MM.1S (cell line): ENCODE data around the gene CNTN6.

Experiments
- DNase-seq: peaks from one replicate; pipeline ENCODE4 v3.0.0-alpha.2; 2015
- H2AFZ ChIP-seq: fragments of 300-600 bp; sonication (generic); 2 replicates; pipeline ENCODE4 v1.6.0; 2016; ENCODE audit warnings: antibody characterized with exemption, low read length
- H3F3A ChIP-seq: fragments of 300-600 bp; sonication (generic); 2 replicates; pipeline ENCODE4 v1.6.1; 2016; ENCODE audit warnings: mild to moderate bottlenecking, antibody characterized with exemption, low read length, moderate library complexity, mixed read lengths; ENCODE audit not compliant: insufficient read depth
- H3K27ac ChIP-seq: fragments of 300-600 bp; sonication (generic); 2 replicates; pipeline ENCODE4 v1.5.1; 2016; ENCODE audit warnings: mild to moderate bottlenecking, low read length
- H3K27me3 ChIP-seq: fragments of 300-600 bp; sonication (generic); replicated peaks from 2 replicates; pipeline ENCODE4 v1.6.0; 2016; ENCODE audit warnings: low read length; ENCODE audit not compliant: insufficient read depth
- H3K36me3 ChIP-seq: fragments of 300-600 bp; sonication (generic); replicated peaks from 2 replicates; pipeline ENCODE4 v1.6.1; 2016; ENCODE audit warnings: mild to moderate bottlenecking, low read length, mixed read lengths; ENCODE audit not compliant: insufficient read depth
- H3K4me1 ChIP-seq: fragments of 300-600 bp; sonication (generic); 2 replicates; pipeline ENCODE4 v1.6.1; 2016; ENCODE audit warnings: low read length, mixed read lengths
- H3K4me2 ChIP-seq: fragments of 300-600 bp; sonication (generic); 2 replicates; pipeline ENCODE4 v1.6.0; 2016; ENCODE audit warnings: low read depth, low read length
- H3K4me3 ChIP-seq: fragments of 300-600 bp; sonication (generic); 2 replicates; pipeline ENCODE4 v1.5.1; 2016; ENCODE audit warnings: low read length, mixed read lengths
- H3K79me2 ChIP-seq: fragments of 300-600 bp; sonication (generic); 2 replicates; pipeline ENCODE4 v1.6.1; 2016; ENCODE audit warnings: mixed run types, low read length, mixed read lengths
- H3K9ac ChIP-seq: fragments of 300-600 bp; sonication (generic); 2 replicates; pipeline ENCODE4 v1.6.1; 2016; ENCODE audit warnings: low read length, mixed read lengths
- H3K9me2 ChIP-seq: fragments of 300-600 bp; sonication (generic); replicated peaks from 2 replicates; pipeline ENCODE4 v1.6.1; 2016; ENCODE audit warnings: mild to moderate bottlenecking, low read length, mixed read lengths; ENCODE audit not compliant: insufficient read depth
- H3K9me3 ChIP-seq: fragments of 300-600 bp; sonication (generic); replicated peaks from 2 replicates; pipeline ENCODE4 v1.6.1; 2016; ENCODE audit warnings: mild to moderate bottlenecking, low read length, mixed read lengths; ENCODE audit not compliant: insufficient read depth
- H4K20me1 ChIP-seq: fragments of 300-600 bp; sonication (generic); 2 replicates; pipeline ENCODE4 v1.6.1; 2016; ENCODE audit warnings: mild to moderate bottlenecking, low read length, moderate library complexity, mixed read lengths; ENCODE audit not compliant: insufficient read depth
- EZH2 ChIP-seq: fragments of 300-600 bp; sonication (generic); optimal IDR thresholded peaks from 2 replicates; pipeline ENCODE3; 2017; ENCODE audit warnings: low read depth, mild to moderate bottlenecking, antibody characterized with exemption, low read length, mixed read lengths
- EZH2phosphoT487 ChIP-seq: fragments of 300-600 bp; sonication (generic); IDR thresholded peaks from 2 replicates; pipeline ENCODE4 v1.6.1; 2018; ENCODE audit warnings: antibody characterized with exemption, low read length
- TF ChIP-seq, protein P1 (sequence below): fragments of 300-600 bp; sonication (generic); IDR thresholded peaks from 2 replicates; pipeline ENCODE4 v1.5.1; 2016; ENCODE audit warnings: antibody characterized with exemption, low read length, mixed read lengths

Gene CNTN6

GRCh38 chr3:1423566-1424089 lies 330.8 kb downstream of the CNTN6 start:
- DNase-seq: no peak
- H3K9me2 ChIP-seq: no peaks in the 10 kb centered on the region
- H3F3A ChIP-seq: no peaks in the 10 kb centered on the region
- H3K4me3 ChIP-seq: no peak overlapping the region
- no peak overlapping the region for H3K27ac ChIP-seq
- TF ChIP-seq, protein P1, sequence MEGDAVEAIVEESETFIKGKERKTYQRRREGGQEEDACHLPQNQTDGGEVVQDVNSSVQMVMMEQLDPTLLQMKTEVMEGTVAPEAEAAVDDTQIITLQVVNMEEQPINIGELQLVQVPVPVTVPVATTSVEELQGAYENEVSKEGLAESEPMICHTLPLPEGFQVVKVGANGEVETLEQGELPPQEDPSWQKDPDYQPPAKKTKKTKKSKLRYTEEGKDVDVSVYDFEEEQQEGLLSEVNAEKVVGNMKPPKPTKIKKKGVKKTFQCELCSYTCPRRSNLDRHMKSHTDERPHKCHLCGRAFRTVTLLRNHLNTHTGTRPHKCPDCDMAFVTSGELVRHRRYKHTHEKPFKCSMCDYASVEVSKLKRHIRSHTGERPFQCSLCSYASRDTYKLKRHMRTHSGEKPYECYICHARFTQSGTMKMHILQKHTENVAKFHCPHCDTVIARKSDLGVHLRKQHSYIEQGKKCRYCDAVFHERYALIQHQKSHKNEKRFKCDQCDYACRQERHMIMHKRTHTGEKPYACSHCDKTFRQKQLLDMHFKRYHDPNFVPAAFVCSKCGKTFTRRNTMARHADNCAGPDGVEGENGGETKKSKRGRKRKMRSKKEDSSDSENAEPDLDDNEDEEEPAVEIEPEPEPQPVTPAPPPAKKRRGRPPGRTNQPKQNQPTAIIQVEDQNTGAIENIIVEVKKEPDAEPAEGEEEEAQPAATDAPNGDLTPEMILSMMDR: no peak
- no peak for TF ChIP-seq EZH2phosphoT487
- TF ChIP-seq EZH2: no peak
- H3K79me2 ChIP-seq: no peaks in the 10 kb centered on the region
- no peak overlapping the region for H3K4me2 ChIP-seq
- no peak overlapping the region for H2AFZ ChIP-seq
- H3K9me3 ChIP-seq: no peaks in the 10 kb centered on the region
- H3K27me3 ChIP-seq: no peaks in the 10 kb centered on the region
- H4K20me1 ChIP-seq: no peaks in the 10 kb centered on the region
- no peaks in the 10 kb centered on the region for H3K4me1 ChIP-seq
- H3K9ac ChIP-seq: no peak overlapping the region
- no peaks in the 10 kb centered on the region for H3K36me3 ChIP-seq

- Histone ChIP-seq H3K79me2 (no peaks in the 10 kb centered on the region), H3K36me3 (no peaks in the 10 kb centered on the region), H3K9me2 (no peaks in the 10 kb centered on the region), H3K4me2 (no peak overlapping the region), H2AFZ (no peak overlapping the region), H3K9ac (no peak overlapping the region), H3K9me3 (no peaks in the 10 kb centered on the region), H3K27me3 (no peaks in the 10 kb centered on the region), H3K4me1 (peaks cover 8% of the 10 kb centered on the region; the same call in 1 of the 2 replicates), H3K4me3 (no peak overlapping the region), H3K27ac (no peak overlapping the region), H4K20me1 (no peaks in the 10 kb centered on the region), H3F3A (no peaks in the 10 kb centered on the region)
- DNase-seq: peak; percentile 34
- no peak for TF ChIP-seq EZH2phosphoT487
- TF ChIP-seq EZH2: no peak
- TF ChIP-seq, protein P1: peak; percentile 51
Observed at GRCh38 chr3:1439395-1439794, 346.6 kb downstream of the CNTN6 start.

GRCh38 chr3:1442271-1442670 lies 349.4 kb downstream of the CNTN6 start:
- no peak overlapping the region for H2AFZ ChIP-seq
- H3K4me1 ChIP-seq: peaks cover 8% of the 10 kb centered on the region; the same call in 1 of the 2 replicates
- no peaks in the 10 kb centered on the region for H3F3A ChIP-seq
- peak overlapping the region; percentile 9; the same call in 1 of the 2 replicates for H3K27ac ChIP-seq
- H3K36me3 ChIP-seq: no peaks in the 10 kb centered on the region
- TF ChIP-seq, protein P1: no peak
- TF ChIP-seq EZH2phosphoT487 (no peak), EZH2 (no peak)
- H3K79me2 ChIP-seq: no peaks in the 10 kb centered on the region
- peak; percentile 45 for DNase-seq
- peak overlapping the region; percentile 15; the same call in 1 of the 2 replicates for H3K4me2 ChIP-seq
- no peaks in the 10 kb centered on the region for H3K27me3 ChIP-seq
- no peaks in the 10 kb centered on the region for H3K9me2 ChIP-seq
- H3K9me3 ChIP-seq: no peaks in the 10 kb centered on the region
- no peak overlapping the region for H3K9ac ChIP-seq
- H3K4me3 ChIP-seq: no peak overlapping the region
- H4K20me1 ChIP-seq: no peaks in the 10 kb centered on the region
